ENCODE measurements around the gene HHLA2.

DNA sequence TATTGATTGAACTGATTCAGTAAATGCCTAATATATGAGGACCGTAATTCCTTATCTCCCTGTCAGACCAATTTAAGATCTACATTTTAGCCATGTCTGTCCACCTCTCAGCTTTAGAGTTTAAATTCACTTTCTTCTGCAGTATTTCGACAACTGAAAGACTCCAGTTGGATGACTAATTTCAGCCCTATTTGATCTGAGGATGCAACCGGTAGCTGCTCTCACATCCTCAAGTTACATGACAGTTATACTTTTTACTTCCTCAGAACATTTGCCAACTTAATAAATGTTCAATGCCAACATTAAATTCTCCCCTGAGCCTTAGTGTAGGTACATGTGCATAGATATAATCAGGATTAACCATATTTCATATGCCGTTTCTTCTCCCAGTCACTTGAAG lies 2.5 kb upstream of the HHLA2 start:
- TF ChIP-seq, protein P1, sequence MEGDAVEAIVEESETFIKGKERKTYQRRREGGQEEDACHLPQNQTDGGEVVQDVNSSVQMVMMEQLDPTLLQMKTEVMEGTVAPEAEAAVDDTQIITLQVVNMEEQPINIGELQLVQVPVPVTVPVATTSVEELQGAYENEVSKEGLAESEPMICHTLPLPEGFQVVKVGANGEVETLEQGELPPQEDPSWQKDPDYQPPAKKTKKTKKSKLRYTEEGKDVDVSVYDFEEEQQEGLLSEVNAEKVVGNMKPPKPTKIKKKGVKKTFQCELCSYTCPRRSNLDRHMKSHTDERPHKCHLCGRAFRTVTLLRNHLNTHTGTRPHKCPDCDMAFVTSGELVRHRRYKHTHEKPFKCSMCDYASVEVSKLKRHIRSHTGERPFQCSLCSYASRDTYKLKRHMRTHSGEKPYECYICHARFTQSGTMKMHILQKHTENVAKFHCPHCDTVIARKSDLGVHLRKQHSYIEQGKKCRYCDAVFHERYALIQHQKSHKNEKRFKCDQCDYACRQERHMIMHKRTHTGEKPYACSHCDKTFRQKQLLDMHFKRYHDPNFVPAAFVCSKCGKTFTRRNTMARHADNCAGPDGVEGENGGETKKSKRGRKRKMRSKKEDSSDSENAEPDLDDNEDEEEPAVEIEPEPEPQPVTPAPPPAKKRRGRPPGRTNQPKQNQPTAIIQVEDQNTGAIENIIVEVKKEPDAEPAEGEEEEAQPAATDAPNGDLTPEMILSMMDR (optimal IDR thresholded peaks at IDR 0.05 in 1 of 3, IDR thresholded peaks at IDR 0.05 in 1 of 3, conservative IDR thresholded peaks at IDR 0.05 in 1 of 3; ENCODE audit: extremely low read depth in 1 of 3, insufficient read depth in 2 of 3, low read length in 3 of 3): no peak
- TF ChIP-seq EZH2 (IDR thresholded peaks at IDR 0.05; ENCODE audit: low read length): no peak

Measured in keratinocyte (primary cell).